K562 (cell line): ENCODE measurements around the gene KNCN. TPM values are rescaled to one million over a fixed set of nuclear protein-coding genes. Genes with fewer than 3 reads are reported as not detected.

Experiments used
- ATF7 ChIP-seq: fragments of 450-650 bp; IDR thresholded peaks from 2 replicates; pipeline ENCODE4 v1.7.1; 2014; ENCODE audit warnings: mild to moderate bottlenecking, moderate library complexity
- CBX2 ChIP-seq: fragments of 200-600 bp; sonication (generic); IDR thresholded peaks from one replicate; pipeline ENCODE4 v1.6.1; 2012; ENCODE audit warnings: mild to moderate bottlenecking, low read length, inconsistent platforms; ENCODE audit not compliant: insufficient read depth, poor library complexity, severe bottlenecking
- CHD4 ChIP-seq: fragments of 200-600 bp; sonication (generic); IDR thresholded peaks from 3 replicates; pipeline ENCODE4 v1.6.1; 2012; ENCODE audit warnings: low read depth, mild to moderate bottlenecking, mixed read lengths, low read length, inconsistent platforms; ENCODE audit not compliant: insufficient read depth, insufficient replicate concordance, poor library complexity, severe bottlenecking
- CREM ChIP-seq: IDR thresholded peaks from 2 replicates; pipeline ENCODE4 v1.6.1; 2014; ENCODE audit warnings: antibody characterized with exemption, low read depth
- ETV5 ChIP-seq: sonication (generic); formaldehyde crosslinking; IDR thresholded peaks from 2 replicates; pipeline ENCODE4 v1.4.0; 2020; ENCODE audit warnings: low read depth, mild to moderate bottlenecking, missing genetic modification reagents
- FOXJ2 ChIP-seq: fragments of 200-800 bp; sonication (Bioruptor generic); IDR thresholded peaks from 2 replicates; pipeline ENCODE4 v1.6.1; 2016; ENCODE audit warnings: missing genetic modification characterization, missing compliant biosample characterization
- HES1 ChIP-seq: fragments of 450-650 bp; IDR thresholded peaks from 2 replicates; pipeline ENCODE4 v1.6.1; 2016; ENCODE audit warnings: low read depth, mild to moderate bottlenecking, moderate library complexity
- ILK ChIP-seq: fragments of 450-650 bp; IDR thresholded peaks from 2 replicates; pipeline ENCODE4 v1.6.1; 2016; ENCODE audit warnings: missing genetic modification characterization, low read depth, mild to moderate bottlenecking, missing compliant biosample characterization, moderate library complexity, borderline replicate concordance
- NFE2L1 ChIP-seq: fragments of 450-650 bp; IDR thresholded peaks from 2 replicates; pipeline ENCODE4 v1.6.1; 2016; ENCODE audit warnings: missing genetic modification characterization, low read depth, mild to moderate bottlenecking, missing compliant biosample characterization, moderate library complexity, borderline replicate concordance
- NR2C1 ChIP-seq, 2 experiments: fragments of 450-650 bp; IDR thresholded peaks; 2 replicates each; pipeline ENCODE4 v1.6.1; 2017; ENCODE audit warnings: mild to moderate bottlenecking in 2 of 2, antibody characterized with exemption in 1 of 2, inconsistent platforms in 1 of 2, missing compliant biosample characterization in 1 of 2, missing genetic modification characterization in 1 of 2
- POLR2G ChIP-seq: fragments of 200-400 bp; formaldehyde crosslinking; IDR thresholded peaks from 2 replicates; pipeline ENCODE4 v1.6.1; 2017; ENCODE audit warnings: low read depth, mild to moderate bottlenecking, antibody characterized with exemption, low read length, moderate library complexity
- RBM39 ChIP-seq: fragments of 200-400 bp; formaldehyde crosslinking; optimal IDR thresholded peaks from 2 replicates; pipeline ENCODE3; 2018; ENCODE audit warnings: low read depth, low read length
- SMARCE1 ChIP-seq: fragments of 450-650 bp; IDR thresholded peaks from 2 replicates; pipeline ENCODE4 v1.7.1; 2016; ENCODE audit warnings: mild to moderate bottlenecking
- polyA plus RNA-seq, 8 experiments: library from polyadenylated mRNA; depleted of rRNA in 4 of 8; stranded (reverse) in 5 of 8; unstranded in 3 of 8; fragments of >200 nt; fragmentation: Nextera tagmentation in 2 of 8; fragmentation: Illumina TruSeq in 1 of 8; extraction: Ambion mirVana in 2 of 8; extraction: Trizol in 1 of 8; gene quantifications; 2 replicates each; pipeline versions ENCODE4 v1.2.1 to v1.2.3, GENCODE V29; 2011 to 2014; ENCODE audit warnings: inconsistent platforms in 1 of 8, missing spikeins in 1 of 8
- total RNA-seq, 7 experiments: library from RNA; depleted of rRNA in 6 of 7; stranded (reverse); fragments of >200 nt in 6 of 7; fragmentation: Illumina TruSeq in 2 of 7; extraction: Trizol in 2 of 7; gene quantifications; 2 replicates each; pipeline versions ENCODE4 v1.2.1 to v1.2.3, GENCODE V29; 2011 to 2021; ENCODE audit warnings: low replicate concordance in 1 of 7
- TF ChIP-seq, protein P1 (sequence below): sonication (generic); formaldehyde crosslinking; IDR thresholded peaks from 2 replicates; pipeline ENCODE4 v1.8.0; 2022; ENCODE audit warnings: mild to moderate bottlenecking, missing genetic modification reagents
- TF ChIP-seq, protein P2 (sequence below): fragments of 450-650 bp; IDR thresholded peaks from 2 replicates; pipeline ENCODE4 v1.6.1; 2016; ENCODE audit warnings: mild to moderate bottlenecking
- TF ChIP-seq, protein P3 (sequence below), 3 experiments: IDR thresholded peaks in 2 of 3; conservative IDR thresholded peaks in 1 of 3; 2 replicates each; pipeline ENCODE4 v1.5.1; 2011 to 2012; ENCODE audit warnings: low read length in 3 of 3, mild to moderate bottlenecking in 3 of 3, control low read depth in 2 of 3, improper control_type of control experiment in 1 of 3, inconsistent platforms in 1 of 3, low read depth in 1 of 3, mixed read lengths in 1 of 3, moderate library complexity in 1 of 3; ENCODE audit not compliant: insufficient read depth in 2 of 3

Gene KNCN
- total and polyA plus RNA-seq, 9 of the 15 experiments (the other 6 are each of a cell fraction or from before 2014, with no cell fraction given): not detected

GRCh38 chr1:46520063-46520911 lies 31.2 kb downstream of the KNCN start (continued):
- TF ChIP-seq, protein P1, sequence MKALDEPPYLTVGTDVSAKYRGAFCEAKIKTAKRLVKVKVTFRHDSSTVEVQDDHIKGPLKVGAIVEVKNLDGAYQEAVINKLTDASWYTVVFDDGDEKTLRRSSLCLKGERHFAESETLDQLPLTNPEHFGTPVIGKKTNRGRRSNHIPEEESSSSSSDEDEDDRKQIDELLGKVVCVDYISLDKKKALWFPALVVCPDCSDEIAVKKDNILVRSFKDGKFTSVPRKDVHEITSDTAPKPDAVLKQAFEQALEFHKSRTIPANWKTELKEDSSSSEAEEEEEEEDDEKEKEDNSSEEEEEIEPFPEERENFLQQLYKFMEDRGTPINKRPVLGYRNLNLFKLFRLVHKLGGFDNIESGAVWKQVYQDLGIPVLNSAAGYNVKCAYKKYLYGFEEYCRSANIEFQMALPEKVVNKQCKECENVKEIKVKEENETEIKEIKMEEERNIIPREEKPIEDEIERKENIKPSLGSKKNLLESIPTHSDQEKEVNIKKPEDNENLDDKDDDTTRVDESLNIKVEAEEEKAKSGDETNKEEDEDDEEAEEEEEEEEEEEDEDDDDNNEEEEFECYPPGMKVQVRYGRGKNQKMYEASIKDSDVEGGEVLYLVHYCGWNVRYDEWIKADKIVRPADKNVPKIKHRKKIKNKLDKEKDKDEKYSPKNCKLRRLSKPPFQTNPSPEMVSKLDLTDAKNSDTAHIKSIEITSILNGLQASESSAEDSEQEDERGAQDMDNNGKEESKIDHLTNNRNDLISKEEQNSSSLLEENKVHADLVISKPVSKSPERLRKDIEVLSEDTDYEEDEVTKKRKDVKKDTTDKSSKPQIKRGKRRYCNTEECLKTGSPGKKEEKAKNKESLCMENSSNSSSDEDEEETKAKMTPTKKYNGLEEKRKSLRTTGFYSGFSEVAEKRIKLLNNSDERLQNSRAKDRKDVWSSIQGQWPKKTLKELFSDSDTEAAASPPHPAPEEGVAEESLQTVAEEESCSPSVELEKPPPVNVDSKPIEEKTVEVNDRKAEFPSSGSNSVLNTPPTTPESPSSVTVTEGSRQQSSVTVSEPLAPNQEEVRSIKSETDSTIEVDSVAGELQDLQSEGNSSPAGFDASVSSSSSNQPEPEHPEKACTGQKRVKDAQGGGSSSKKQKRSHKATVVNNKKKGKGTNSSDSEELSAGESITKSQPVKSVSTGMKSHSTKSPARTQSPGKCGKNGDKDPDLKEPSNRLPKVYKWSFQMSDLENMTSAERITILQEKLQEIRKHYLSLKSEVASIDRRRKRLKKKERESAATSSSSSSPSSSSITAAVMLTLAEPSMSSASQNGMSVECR (CRISPR knock-in tag): 0 out of 2 replicates have a peak, but pooled peaks have one; percentile 20
- TF ChIP-seq ILK (tag) (no peak), RBM39 (peak; percentile 84), POLR2G (peak; percentile 26; the same call in 1 of the 2 replicates), FOXJ2 (tag) (no peak), NFE2L1 (tag) (no peak), ETV5 (CRISPR knock-in tag) (no peak; the same call in none of the 2 replicates), ATF7 (0 out of 2 replicates have a peak, but pooled peaks have one; percentile 30), NR2C1 (IDR thresholded peaks at IDR 0.05) (no peak), NR2C1 (tag; IDR thresholded peaks at IDR 0.05) (0 out of 2 replicates have a peak, but pooled peaks have one; percentile 16), CBX2 (no peak), CREM (no peak), CHD4 (no peak), SMARCE1 (peak; percentile 65; the same call in 1 of the 2 replicates), HES1 (no peak)
- TF ChIP-seq, protein P2, sequence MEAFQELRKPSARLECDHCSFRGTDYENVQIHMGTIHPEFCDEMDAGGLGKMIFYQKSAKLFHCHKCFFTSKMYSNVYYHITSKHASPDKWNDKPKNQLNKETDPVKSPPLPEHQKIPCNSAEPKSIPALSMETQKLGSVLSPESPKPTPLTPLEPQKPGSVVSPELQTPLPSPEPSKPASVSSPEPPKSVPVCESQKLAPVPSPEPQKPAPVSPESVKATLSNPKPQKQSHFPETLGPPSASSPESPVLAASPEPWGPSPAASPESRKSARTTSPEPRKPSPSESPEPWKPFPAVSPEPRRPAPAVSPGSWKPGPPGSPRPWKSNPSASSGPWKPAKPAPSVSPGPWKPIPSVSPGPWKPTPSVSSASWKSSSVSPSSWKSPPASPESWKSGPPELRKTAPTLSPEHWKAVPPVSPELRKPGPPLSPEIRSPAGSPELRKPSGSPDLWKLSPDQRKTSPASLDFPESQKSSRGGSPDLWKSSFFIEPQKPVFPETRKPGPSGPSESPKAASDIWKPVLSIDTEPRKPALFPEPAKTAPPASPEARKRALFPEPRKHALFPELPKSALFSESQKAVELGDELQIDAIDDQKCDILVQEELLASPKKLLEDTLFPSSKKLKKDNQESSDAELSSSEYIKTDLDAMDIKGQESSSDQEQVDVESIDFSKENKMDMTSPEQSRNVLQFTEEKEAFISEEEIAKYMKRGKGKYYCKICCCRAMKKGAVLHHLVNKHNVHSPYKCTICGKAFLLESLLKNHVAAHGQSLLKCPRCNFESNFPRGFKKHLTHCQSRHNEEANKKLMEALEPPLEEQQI: no peak
- TF ChIP-seq, protein P3, sequence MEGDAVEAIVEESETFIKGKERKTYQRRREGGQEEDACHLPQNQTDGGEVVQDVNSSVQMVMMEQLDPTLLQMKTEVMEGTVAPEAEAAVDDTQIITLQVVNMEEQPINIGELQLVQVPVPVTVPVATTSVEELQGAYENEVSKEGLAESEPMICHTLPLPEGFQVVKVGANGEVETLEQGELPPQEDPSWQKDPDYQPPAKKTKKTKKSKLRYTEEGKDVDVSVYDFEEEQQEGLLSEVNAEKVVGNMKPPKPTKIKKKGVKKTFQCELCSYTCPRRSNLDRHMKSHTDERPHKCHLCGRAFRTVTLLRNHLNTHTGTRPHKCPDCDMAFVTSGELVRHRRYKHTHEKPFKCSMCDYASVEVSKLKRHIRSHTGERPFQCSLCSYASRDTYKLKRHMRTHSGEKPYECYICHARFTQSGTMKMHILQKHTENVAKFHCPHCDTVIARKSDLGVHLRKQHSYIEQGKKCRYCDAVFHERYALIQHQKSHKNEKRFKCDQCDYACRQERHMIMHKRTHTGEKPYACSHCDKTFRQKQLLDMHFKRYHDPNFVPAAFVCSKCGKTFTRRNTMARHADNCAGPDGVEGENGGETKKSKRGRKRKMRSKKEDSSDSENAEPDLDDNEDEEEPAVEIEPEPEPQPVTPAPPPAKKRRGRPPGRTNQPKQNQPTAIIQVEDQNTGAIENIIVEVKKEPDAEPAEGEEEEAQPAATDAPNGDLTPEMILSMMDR (IDR thresholded peaks at IDR 0.05 in 2 of 3, conservative IDR thresholded peaks at IDR 0.05 in 1 of 3; ENCODE audit: insufficient read depth in 2 of 3, low read depth in 1 of 3, low read length in 3 of 3): no peak
